ENCODE data around the gene EZR.

- TF ChIP-seq, protein P1, sequence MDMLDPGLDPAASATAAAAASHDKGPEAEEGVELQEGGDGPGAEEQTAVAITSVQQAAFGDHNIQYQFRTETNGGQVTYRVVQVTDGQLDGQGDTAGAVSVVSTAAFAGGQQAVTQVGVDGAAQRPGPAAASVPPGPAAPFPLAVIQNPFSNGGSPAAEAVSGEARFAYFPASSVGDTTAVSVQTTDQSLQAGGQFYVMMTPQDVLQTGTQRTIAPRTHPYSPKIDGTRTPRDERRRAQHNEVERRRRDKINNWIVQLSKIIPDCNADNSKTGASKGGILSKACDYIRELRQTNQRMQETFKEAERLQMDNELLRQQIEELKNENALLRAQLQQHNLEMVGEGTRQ (IDR thresholded peaks at IDR 0.05), result peak; percentile 62
- TF ChIP-seq CEBPB (IDR thresholded peaks at IDR 0.05) (no peak), CBX2 (IDR thresholded peaks at IDR 0.05; ENCODE audit: borderline replicate concordance, low read depth) (no peak), MAFK (IDR thresholded peaks at IDR 0.05; ENCODE audit: partially characterized antibody) (no peak), CHD2 (IDR thresholded peaks at IDR 0.05; ENCODE audit: low read length, partially characterized antibody) (no peak), TP53 (CRISPR knock-in tag; IDR thresholded peaks at IDR 0.05) (no peak), KDM1A (IDR thresholded peaks at IDR 0.05; ENCODE audit: low read depth) (no peak), RAD21 (conservative IDR thresholded peaks at IDR 0.05 in 1 of 2, IDR thresholded peaks at IDR 0.05 in 1 of 2) (no peak), SREBF2 (IDR thresholded peaks at IDR 0.05) (no peak), RFX5 (IDR thresholded peaks at IDR 0.05) (no peak), CBX8 (IDR thresholded peaks at IDR 0.05) (no peak)
- TF ChIP-seq, protein P2, sequence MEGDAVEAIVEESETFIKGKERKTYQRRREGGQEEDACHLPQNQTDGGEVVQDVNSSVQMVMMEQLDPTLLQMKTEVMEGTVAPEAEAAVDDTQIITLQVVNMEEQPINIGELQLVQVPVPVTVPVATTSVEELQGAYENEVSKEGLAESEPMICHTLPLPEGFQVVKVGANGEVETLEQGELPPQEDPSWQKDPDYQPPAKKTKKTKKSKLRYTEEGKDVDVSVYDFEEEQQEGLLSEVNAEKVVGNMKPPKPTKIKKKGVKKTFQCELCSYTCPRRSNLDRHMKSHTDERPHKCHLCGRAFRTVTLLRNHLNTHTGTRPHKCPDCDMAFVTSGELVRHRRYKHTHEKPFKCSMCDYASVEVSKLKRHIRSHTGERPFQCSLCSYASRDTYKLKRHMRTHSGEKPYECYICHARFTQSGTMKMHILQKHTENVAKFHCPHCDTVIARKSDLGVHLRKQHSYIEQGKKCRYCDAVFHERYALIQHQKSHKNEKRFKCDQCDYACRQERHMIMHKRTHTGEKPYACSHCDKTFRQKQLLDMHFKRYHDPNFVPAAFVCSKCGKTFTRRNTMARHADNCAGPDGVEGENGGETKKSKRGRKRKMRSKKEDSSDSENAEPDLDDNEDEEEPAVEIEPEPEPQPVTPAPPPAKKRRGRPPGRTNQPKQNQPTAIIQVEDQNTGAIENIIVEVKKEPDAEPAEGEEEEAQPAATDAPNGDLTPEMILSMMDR (IDR thresholded peaks at IDR 0.05), result no peak
- TF ChIP-seq, protein P3, sequence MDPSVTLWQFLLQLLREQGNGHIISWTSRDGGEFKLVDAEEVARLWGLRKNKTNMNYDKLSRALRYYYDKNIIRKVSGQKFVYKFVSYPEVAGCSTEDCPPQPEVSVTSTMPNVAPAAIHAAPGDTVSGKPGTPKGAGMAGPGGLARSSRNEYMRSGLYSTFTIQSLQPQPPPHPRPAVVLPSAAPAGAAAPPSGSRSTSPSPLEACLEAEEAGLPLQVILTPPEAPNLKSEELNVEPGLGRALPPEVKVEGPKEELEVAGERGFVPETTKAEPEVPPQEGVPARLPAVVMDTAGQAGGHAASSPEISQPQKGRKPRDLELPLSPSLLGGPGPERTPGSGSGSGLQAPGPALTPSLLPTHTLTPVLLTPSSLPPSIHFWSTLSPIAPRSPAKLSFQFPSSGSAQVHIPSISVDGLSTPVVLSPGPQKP (IDR thresholded peaks at IDR 0.05; ENCODE audit: low read depth, low read length), result no peak
Measured at GRCh38 chr6:158816329-158816728, 2.8 kb downstream of the EZR start.

Measured in A549 (cell line).